Endothelial cell of umbilical vein (primary cell): ENCODE data around the gene MBTPS2. TPM values are rescaled to one million over a fixed set of nuclear protein-coding genes. Genes with fewer than 3 reads are reported as not detected.

Experiments
- BruUV-seq: library from RNA; stranded (reverse); fragments of 400-500 nt; replicated peaks from 2 replicates; lab custom pipeline; 2021; lab: Mats Ljungman, UMichigan
- CTCF ChIA-PET: fragments of 300-600, 350-600 bp; sonication (Branson Sonifier 250); formaldehyde crosslinking; loops from one replicate; lab custom pipeline; 2021; ENCODE audit warnings: antibody characterized with exemption, inconsistent platforms; lab: Charles Lee
- POLR2A ChIA-PET: fragments of 300-600, 350-600 bp; sonication (Branson Sonifier 250); formaldehyde crosslinking; loops from one replicate; lab custom pipeline; 2021; ENCODE audit warnings: antibody characterized with exemption, inconsistent platforms; lab: Charles Lee
- DNase-seq: peaks from one replicate; pipeline ENCODE4 v3.0.0-alpha.2; 2011; ENCODE audit warnings: low read depth, low spot score
- FAIRE-seq: peaks from 2 replicates; lab custom pipeline; 2011; peaks lifted over from hg19 to GRCh38; lab: Jason Lieb, UNC
- H2AFZ ChIP-seq: 2 replicates; pipeline ENCODE4 v1.6.0; 2012; ENCODE audit warnings: low read depth, low read length, control low read depth, inconsistent platforms
- H3K27ac ChIP-seq: 2 replicates; pipeline ENCODE4 v1.5.1; 2011; ENCODE audit warnings: low read depth, mild to moderate bottlenecking, control low read depth, low read length, moderate library complexity; ENCODE audit not compliant: insufficient read depth
- H3K27me3 ChIP-seq, 2 experiments: 2 replicates each; pipeline versions ENCODE4 v1.6.0 to v1.6.1; 2011; ENCODE audit warnings: low read length in 2 of 2, mixed read lengths in 1 of 2; ENCODE audit not compliant: control insufficient read depth in 2 of 2, insufficient read depth in 2 of 2
- H3K36me3 ChIP-seq, 2 experiments: 2 replicates in 1 of 2; 3 replicates in 1 of 2; pipeline ENCODE4 v1.5.1; 2011; ENCODE audit warnings: low read length in 2 of 2, mild to moderate bottlenecking in 1 of 2, moderate library complexity in 1 of 2; ENCODE audit not compliant: control insufficient read depth in 2 of 2, insufficient read depth in 2 of 2; ENCODE audit errors: extremely low read depth in 1 of 2
- H3K4me1 ChIP-seq: 3 replicates; pipeline ENCODE4 v1.5.1; 2011; ENCODE audit warnings: mild to moderate bottlenecking, low read length; ENCODE audit not compliant: control insufficient read depth, insufficient read depth; ENCODE audit errors: extremely low read depth
- H3K4me2 ChIP-seq: 2 replicates; pipeline ENCODE4 v1.6.1; 2011; ENCODE audit warnings: low read length, control low read depth, mixed read lengths; ENCODE audit not compliant: insufficient read depth
- H3K4me3 ChIP-seq, 3 experiments: fragments of 200-600 bp in 1 of 3; sonication (generic), shearing (Covaris generic) in 1 of 3; replicated peaks in 1 of 3; 2 replicates each; pipeline ENCODE4 v1.5.1; 2011 to 2016; ENCODE audit warnings: control low read depth in 3 of 3, low read length in 3 of 3, mild to moderate bottlenecking in 2 of 3, inconsistent platforms in 1 of 3, low read depth in 1 of 3, moderate library complexity in 1 of 3; ENCODE audit not compliant: insufficient read depth in 1 of 3
- H3K79me2 ChIP-seq: 2 replicates; pipeline ENCODE4 v1.6.0; 2012; ENCODE audit warnings: low read length, inconsistent platforms; ENCODE audit not compliant: control insufficient read depth, insufficient read depth
- H3K9ac ChIP-seq: replicated peaks from 2 replicates; pipeline ENCODE3; 2011; ENCODE audit warnings: low read length, control low read depth; ENCODE audit not compliant: insufficient read depth; ENCODE audit errors: extremely low read depth
- H3K9me1 ChIP-seq: replicated peaks from 3 replicates; pipeline ENCODE4 v1.6.0; 2011; ENCODE audit warnings: mild to moderate bottlenecking, low read length; ENCODE audit not compliant: control insufficient read depth, insufficient read depth; ENCODE audit errors: extremely low read depth
- H3K9me3 ChIP-seq: replicated peaks from 2 replicates; pipeline ENCODE4 v1.5.1; 2012; ENCODE audit warnings: low read length, inconsistent platforms; ENCODE audit not compliant: control insufficient read depth, insufficient read depth
- H4K20me1 ChIP-seq: replicated peaks from 2 replicates; pipeline ENCODE3; 2011; ENCODE audit warnings: mild to moderate bottlenecking, low read length; ENCODE audit not compliant: control insufficient read depth, insufficient read depth; ENCODE audit errors: extremely low read depth
- CTCF ChIP-seq, 2 donors: IDR thresholded peaks; 1 replicate in 1 of 2; 2 replicates in 1 of 2; pipeline ENCODE4 v1.5.1; 2011; ENCODE audit warnings: low read length in 2 of 2, mild to moderate bottlenecking in 2 of 2, moderate library complexity in 2 of 2, control low read depth in 1 of 2, inconsistent platforms in 1 of 2, low read depth in 1 of 2; ENCODE audit not compliant: insufficient read depth in 1 of 2; ENCODE audit errors: extremely low read depth in 1 of 2
- EZH2 ChIP-seq: IDR thresholded peaks from 2 replicates; pipeline ENCODE4 v1.6.1; 2012; ENCODE audit warnings: borderline replicate concordance, low read depth, mild to moderate bottlenecking, moderate library complexity, low read length, inconsistent platforms; ENCODE audit not compliant: severe bottlenecking
- FOS ChIP-seq: IDR thresholded peaks from 2 replicates; pipeline ENCODE4 v1.6.1; 2011; ENCODE audit warnings: mild to moderate bottlenecking, low read length, moderate library complexity, borderline replicate concordance; ENCODE audit not compliant: insufficient read depth
- GATA2 ChIP-seq: IDR thresholded peaks from 2 replicates; pipeline ENCODE4 v1.7.0; 2011; ENCODE audit warnings: low read depth, mild to moderate bottlenecking, moderate library complexity, mixed read lengths, low read length; ENCODE audit not compliant: insufficient read length, insufficient read depth
- JUN ChIP-seq: IDR thresholded peaks from 2 replicates; pipeline ENCODE4 v1.6.1; 2011; ENCODE audit warnings: borderline replicate concordance, low read depth; ENCODE audit not compliant: insufficient read length, insufficient read depth
- MAX ChIP-seq: IDR thresholded peaks from 2 replicates; pipeline ENCODE4 v1.6.1; 2011; ENCODE audit not compliant: insufficient read depth, insufficient read length
- MYC ChIP-seq: IDR thresholded peaks from one replicate; pipeline ENCODE4 v1.6.1; 2011; ENCODE audit warnings: mild to moderate bottlenecking, low read depth, low read length
- POLR2A ChIP-seq: IDR thresholded peaks from 2 replicates; pipeline ENCODE4 v1.6.1; 2012; ENCODE audit warnings: low read depth, mild to moderate bottlenecking, control low read depth, low read length
- POLR2AphosphoS5 ChIP-seq: IDR thresholded peaks from 2 replicates; pipeline ENCODE4 v1.6.1; 2012; ENCODE audit warnings: low read depth, mild to moderate bottlenecking, control low read depth, low read length, moderate library complexity; ENCODE audit not compliant: insufficient read depth
- dilution Hi-C: fragments of 300-500 bp; cut with MboI; formaldehyde crosslinking; loops from one replicate; pipeline ENCODE4 v1.15.0; 2019; ENCODE audit warnings: low sequenced_read_pairs; ENCODE audit not compliant: extremely low pct_ligation_motif_present
- intact Hi-C: fragments of 100-400 bp; cut with micrococcal nuclease; formaldehyde crosslinking; loops from one replicate; pipeline ENCODE4 v1.10.0; 2022
- polyA plus RNA-seq, 4 experiments: library from polyadenylated mRNA; depleted of rRNA in 3 of 4; stranded (reverse) in 3 of 4; unstranded in 1 of 4; fragments of >200 nt; gene quantifications; 2 replicates each; pipeline versions ENCODE4 v1.2.1 to v1.2.3, GENCODE V29; 2011 to 2012; ENCODE audit warnings: missing spikeins in 1 of 4
- total RNA-seq: library from RNA; stranded (reverse); gene quantifications from 2 replicates; pipeline ENCODE4 v1.2.3, GENCODE V29; 2021

The MBTPS2 gene
- total and polyA plus RNA-seq, 2 donors (not counting 3 experiments of a cell fraction or from before 2014, with no cell fraction given): 11.4 to 16.4 TPM

GRCh38 chrX:21799767-21800166, 39.6 kb upstream of the MBTPS2 start:
- no peaks in the 10 kb centered on the region for H4K20me1 ChIP-seq
- no TSS peak for BruUV-seq
- dilution Hi-C loops (no loop called here), intact Hi-C loops (no loop called here)
- ChIA-PET POLR2A (no interaction called here), CTCF (interaction anchor here (1.5 kb wide), 1 partner anchor 9 kb away, joined by 4 read pairs; no protein-coding TSS in a partner anchor)
- no peak overlapping the region for H3K9ac ChIP-seq
- H3K27me3 ChIP-seq: no peaks in the 10 kb centered on the region
- no peak for FAIRE-seq
- DNase-seq: no peak
- H3K4me3 ChIP-seq: no peak overlapping the region
- no peaks in the 10 kb centered on the region for H3K9me1 ChIP-seq
- H3K9me3 ChIP-seq: no peaks in the 10 kb centered on the region
- no peak overlapping the region for H3K27ac ChIP-seq
- no peak overlapping the region for H2AFZ ChIP-seq
- H3K4me1 ChIP-seq: no peaks in the 10 kb centered on the region
- TF ChIP-seq CTCF (IDR thresholded peaks at IDR 0.05; ENCODE audit: extremely low read depth in 1 of 2, insufficient read depth in 1 of 2, low read depth in 1 of 2, low read length in 2 of 2) (no peak), FOS (no peak), POLR2AphosphoS5 (no peak), POLR2A (no peak), MYC (no peak), GATA2 (no peak), MAX (no peak), EZH2 (no peak), JUN (no peak)
- no peaks in the 10 kb centered on the region for H3K36me3 ChIP-seq
- no peak overlapping the region for H3K4me2 ChIP-seq
- H3K79me2 ChIP-seq: no peaks in the 10 kb centered on the region
